HG02870 (cell line): ENCODE measurements around the gene KDF1.
A peak's percentile ranks its signal among the peaks of the same experiment; 100 is the strongest.

Experiments
- ATAC-seq: cut with Tn5 transposase; IDR thresholded peaks from one replicate; pipeline ENCODE4 v1.9.1; 2021; ENCODE audit warnings: mild to moderate bottlenecking, moderate library complexity; ENCODE audit not compliant: unreplicated experiment

KDF1 gene

GRCh38 chr1:26921126-26921539 lies 39.1 kb downstream of the KDF1 start:
- no peak for ATAC-seq

DNA sequence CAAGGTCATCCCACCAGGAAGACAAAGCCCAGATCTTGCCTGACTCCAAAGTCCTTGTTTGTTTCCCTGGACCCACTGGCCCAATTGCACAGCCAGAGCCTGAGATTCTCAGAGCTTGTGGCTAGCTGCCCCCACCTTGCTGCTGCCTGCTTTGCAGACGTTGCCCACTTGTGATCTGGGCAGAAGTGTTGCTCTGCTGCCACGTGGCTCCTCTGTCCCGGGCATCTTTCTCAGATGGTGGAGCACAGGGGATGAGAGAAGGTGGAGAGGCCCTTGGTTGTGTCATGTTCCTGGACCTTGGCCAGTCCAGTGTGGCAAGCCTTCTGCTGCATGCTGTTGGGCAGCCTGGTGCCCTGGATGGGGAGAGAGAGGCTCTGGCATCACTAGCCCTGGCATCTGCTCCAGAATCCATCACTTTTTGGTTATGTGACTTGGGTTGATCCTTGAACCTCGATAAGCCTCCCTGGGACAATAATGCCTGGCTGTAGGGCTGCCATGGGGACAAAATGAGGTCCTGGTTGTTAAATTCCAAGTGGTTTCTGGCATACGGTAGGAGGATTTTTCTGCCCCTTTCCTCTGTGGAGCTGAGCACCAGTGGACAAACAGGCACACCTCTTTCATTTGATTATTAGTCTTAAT lies 44.9 kb downstream of the KDF1 start:
- ATAC-seq = no peak

GRCh38 chr1:26913754-26914619 lies 46.3 kb downstream of the KDF1 start, which contains the start of gene NR0B2:
Gene NR0B2, minus strand, starts transcription at chr1:26913975. Its CDS starts 35 bp downstream, at chr1:26913940.
- no peak for ATAC-seq

DNA sequence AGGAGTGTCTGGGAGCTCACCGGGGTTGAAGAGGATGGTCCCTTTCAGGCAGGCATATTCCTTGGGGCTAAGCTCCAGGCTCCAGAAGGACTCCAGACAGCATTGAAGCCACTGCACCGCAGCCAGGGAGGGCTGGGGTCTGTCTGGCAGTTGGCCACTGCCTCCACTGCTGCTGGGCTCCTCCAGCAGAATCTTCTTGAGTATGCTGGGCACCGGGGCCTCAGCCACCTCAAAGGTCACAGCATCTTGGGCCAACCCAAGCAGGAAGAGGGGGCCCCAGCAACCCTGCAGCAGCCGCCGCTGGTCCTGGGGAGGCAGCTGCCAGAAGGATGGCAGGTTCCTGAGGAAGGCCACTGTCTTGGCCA lies 46.9 kb downstream of the KDF1 start:
- no peak for ATAC-seq

DNA sequence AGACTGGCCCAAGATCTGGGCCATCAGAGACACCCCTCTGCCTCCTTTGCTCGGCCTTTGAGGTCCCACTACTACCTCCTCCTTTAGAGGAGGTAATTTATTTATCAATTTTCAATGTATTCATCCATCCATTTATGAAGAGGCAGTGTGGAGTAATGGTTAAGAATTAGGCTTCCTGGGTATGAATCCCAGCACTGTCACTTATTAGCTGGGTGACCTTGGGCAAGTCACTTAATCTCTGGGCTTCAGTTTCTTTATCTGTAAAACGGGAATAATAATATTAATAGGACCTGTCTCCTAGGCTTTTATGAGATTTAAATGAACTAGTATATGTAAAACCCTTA lies 48.1 kb downstream of the KDF1 start:
- ATAC-seq = no peak

GRCh38 chr1:26911399-26912146 lies 48.7 kb downstream of the KDF1 start:
- ATAC-seq = no peak

GRCh38 chr1:26910343-26911160 lies 49.7 kb downstream of the KDF1 start:
- ATAC-seq = no peak

- no peak for ATAC-seq
These were observed 50.3 kb downstream of the KDF1 start for GRCh38 chr1:26909951-26910342.

DNA sequence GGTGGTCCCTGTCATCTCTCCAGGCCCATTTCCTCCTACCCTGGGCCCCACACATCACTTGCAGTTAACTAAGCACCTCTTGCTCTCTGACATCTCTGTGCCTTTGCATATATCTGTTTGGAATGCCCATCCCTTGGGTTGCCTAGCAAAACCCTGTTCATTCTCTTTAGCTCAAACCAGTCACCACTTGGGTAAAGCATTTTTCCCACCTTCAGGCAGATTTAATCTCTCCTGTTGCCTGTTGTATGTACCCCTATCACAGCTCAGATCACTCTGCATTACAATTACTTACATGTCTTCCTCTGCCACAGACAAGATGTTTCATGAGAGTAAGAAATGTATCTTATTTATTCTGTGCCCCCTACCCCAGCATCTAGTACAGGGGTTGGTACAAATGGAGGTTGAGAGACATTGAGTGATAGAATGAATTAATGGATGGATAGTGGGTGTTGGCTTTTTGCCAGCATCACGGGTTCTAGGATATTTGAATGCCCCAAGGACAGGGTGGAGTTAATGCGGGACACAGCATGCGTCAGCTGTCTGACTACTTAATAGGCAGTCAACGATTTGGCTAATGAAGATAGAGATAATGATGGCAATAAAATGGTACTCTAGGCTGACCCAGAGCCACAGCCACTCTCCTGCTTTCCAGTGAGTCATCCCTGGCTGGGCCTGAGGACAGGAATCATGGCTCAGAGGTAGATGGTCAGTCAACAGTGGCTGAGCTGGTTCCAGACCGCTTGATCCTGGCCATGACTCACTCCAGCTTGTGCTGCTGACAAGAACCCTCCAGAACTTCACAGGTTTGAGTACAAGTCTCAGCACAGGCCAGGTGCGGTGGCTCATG lies 53.0 kb downstream of the KDF1 start:
- no peak for ATAC-seq

DNA sequence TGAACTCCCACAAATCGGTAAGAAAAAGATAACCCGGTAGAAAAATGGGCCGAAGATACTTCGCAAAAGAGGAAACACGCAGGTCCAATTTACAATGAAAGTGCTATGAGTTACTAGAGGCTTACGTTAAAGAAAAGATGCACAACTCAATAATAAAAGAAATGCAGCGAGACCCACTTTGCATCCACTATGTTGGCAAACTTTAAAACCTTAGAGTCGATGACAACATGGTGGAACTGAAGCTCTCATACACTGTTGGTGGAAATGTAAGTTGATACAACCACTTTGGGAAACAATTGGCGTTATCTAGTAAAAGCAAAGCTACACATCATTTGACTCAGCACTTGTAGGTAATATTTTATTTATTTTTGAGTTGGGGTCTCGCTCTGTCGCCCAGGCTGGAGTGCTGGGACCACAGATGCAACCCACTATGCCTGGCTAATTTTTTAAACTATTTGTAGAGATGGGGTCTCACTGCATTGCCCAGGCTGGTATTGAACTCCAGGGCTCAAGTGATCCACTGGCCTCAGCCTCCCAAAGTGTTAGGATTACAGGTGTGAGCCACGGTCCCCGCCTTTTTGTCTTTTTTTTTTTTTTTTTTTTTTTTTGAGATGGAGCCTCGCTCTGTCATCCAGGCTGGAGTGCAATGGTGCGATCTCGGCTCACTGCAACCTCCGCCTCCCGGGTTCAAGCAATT lies 59.3 kb downstream of the KDF1 start:
- ATAC-seq = no peak

- ATAC-seq = peak; percentile 61
These were observed 60.1 kb downstream of the KDF1 start, which contains the start of gene GPATCH3 for GRCh38 chr1:26900001-26900814. Gene GPATCH3, minus strand, starts transcription at chr1:26900467. Its CDS starts 25 bp downstream, at chr1:26900442.
